H1 (cell line): ENCODE results near the gene SKIL. TPM values are rescaled to one million over a fixed set of nuclear protein-coding genes. Genes with fewer than 3 reads are reported as not detected.

Source experiments
- CTCF ChIA-PET: fragments of 300-600 bp; sonication (Branson Sonifier 250); formaldehyde crosslinking; loops from one replicate; lab custom pipeline; 2021; ENCODE audit not compliant: partially characterized antibody; lab: Charles Lee
- POLR2A ChIA-PET: fragments of 300-600 bp; sonication (Branson Sonifier 250); formaldehyde crosslinking; loops from one replicate; lab custom pipeline; 2021; ENCODE audit warnings: inconsistent platforms; ENCODE audit not compliant: partially characterized antibody; lab: Charles Lee
- DNase-seq, 2 experiments: peaks; one replicate each; pipeline versions ENCODE4 v3.0.0 to v3.0.0-alpha.2; 2010 to 2022; ENCODE audit warnings: low spot score in 2 of 2, low read depth in 1 of 2, mixed read lengths in 1 of 2
- FAIRE-seq: peaks from 2 replicates; lab custom pipeline; 2011; peaks lifted over from hg19 to GRCh38; lab: Jason Lieb, UNC
- H2AFZ ChIP-seq: 2 replicates; pipeline ENCODE4 v1.8.1; 2012; ENCODE audit warnings: low read length, inconsistent platforms
- H2AK5ac ChIP-seq: 2 replicates; pipeline ENCODE4 v1.6.1; 2013; ENCODE audit warnings: low read depth, low read length
- H2BK120ac ChIP-seq: replicated peaks from 2 replicates; pipeline ENCODE3; 2013; ENCODE audit warnings: low read depth, low read length, inconsistent platforms
- H2BK12ac ChIP-seq: 2 replicates; pipeline ENCODE4 v1.6.1; 2013; ENCODE audit warnings: low read depth, low read length
- H2BK15ac ChIP-seq: 2 replicates; pipeline ENCODE4 v1.6.1; 2013; ENCODE audit warnings: low read length
- H2BK20ac ChIP-seq: 2 replicates; pipeline ENCODE4 v1.6.1; 2013; ENCODE audit warnings: low read length
- H2BK5ac ChIP-seq: 2 replicates; pipeline ENCODE4 v1.6.1; 2013; ENCODE audit warnings: low read depth, low read length
- H3K14ac ChIP-seq: 2 replicates; pipeline ENCODE4 v1.6.1; 2013; ENCODE audit warnings: inconsistent platforms; ENCODE audit not compliant: insufficient read length
- H3K18ac ChIP-seq: 2 replicates; pipeline ENCODE4 v1.6.1; 2013; ENCODE audit warnings: low read length; ENCODE audit errors: extremely low read depth
- H3K23ac ChIP-seq: 2 replicates; pipeline ENCODE4 v1.6.1; 2013; ENCODE audit warnings: inconsistent platforms; ENCODE audit not compliant: insufficient read length
- H3K23me2 ChIP-seq: 2 replicates; pipeline ENCODE4 v1.6.1; 2013; ENCODE audit warnings: low read depth, low read length
- H3K27ac ChIP-seq: 2 replicates; pipeline ENCODE4 v1.6.1; 2011; ENCODE audit warnings: low read depth, low read length, inconsistent platforms
- H3K27me3 ChIP-seq, 4 experiments: replicated peaks in 1 of 4; 1 replicate in 1 of 4; 2 replicates in 3 of 4; pipeline versions ENCODE4 v1.6.1 to v1.8.1; 2011 to 2013; ENCODE audit warnings: low read length in 3 of 4, mild to moderate bottlenecking in 3 of 4, inconsistent platforms in 2 of 4, mixed read lengths in 2 of 4, moderate library complexity in 1 of 4; ENCODE audit not compliant: control insufficient read depth in 3 of 4, insufficient read depth in 3 of 4; ENCODE audit errors: extremely low read depth in 1 of 4
- H3K36me3 ChIP-seq, 4 experiments: 2 replicates each; pipeline versions ENCODE4 v1.6.1 to v1.8.1; 2011 to 2013; ENCODE audit warnings: mild to moderate bottlenecking in 4 of 4, low read length in 3 of 4, moderate library complexity in 2 of 4, control low read depth in 1 of 4, inconsistent platforms in 1 of 4; ENCODE audit not compliant: insufficient read depth in 4 of 4, control insufficient read depth in 2 of 4
- H3K4ac ChIP-seq: replicated peaks from 2 replicates; pipeline ENCODE3; 2013; ENCODE audit warnings: low read length, low read depth, mixed read lengths, inconsistent platforms; ENCODE audit not compliant: insufficient read length
- H3K4me1 ChIP-seq, 4 experiments: replicated peaks in 1 of 4; 1 replicate in 1 of 4; 2 replicates in 3 of 4; pipeline versions ENCODE4 v1.6.1 to v1.8.1; 2011 to 2013; ENCODE audit warnings: low read length in 3 of 4, inconsistent platforms in 2 of 4, mixed read lengths in 1 of 4; ENCODE audit not compliant: insufficient read depth in 4 of 4, control insufficient read depth in 3 of 4
- H3K4me2 ChIP-seq, 2 experiments: 2 replicates each; pipeline versions ENCODE4 v1.6.1 to v1.8.1; 2011 to 2013; ENCODE audit warnings: low read depth in 2 of 2, low read length in 2 of 2, control low read depth in 1 of 2, inconsistent platforms in 1 of 2, mild to moderate bottlenecking in 1 of 2; ENCODE audit not compliant: insufficient read depth in 1 of 2
- H3K4me3 ChIP-seq, 4 experiments: fragments of 200-600, 300-600 bp in 1 of 4; sonication (generic), shearing (Covaris generic), sonication (Bioruptor Twin) in 1 of 4; 2 replicates each; pipeline versions ENCODE4 v1.5.1 to v1.8.1; 2011 to 2016; ENCODE audit warnings: low read length in 4 of 4, low read depth in 3 of 4, control low read depth in 2 of 4, inconsistent platforms in 2 of 4, mild to moderate bottlenecking in 2 of 4, mixed read lengths in 1 of 4, moderate library complexity in 1 of 4; ENCODE audit not compliant: insufficient read depth in 2 of 4; ENCODE audit errors: extremely low read depth in 1 of 4
- H3K56ac ChIP-seq: replicated peaks from 2 replicates; pipeline ENCODE3; 2013; ENCODE audit warnings: low read depth, mild to moderate bottlenecking, mixed read lengths, low read length, inconsistent platforms; ENCODE audit not compliant: insufficient read length
- H3K79me1 ChIP-seq: 2 replicates; pipeline ENCODE4 v1.6.1; 2013; ENCODE audit warnings: low read depth, low read length, control low read depth
- H3K79me2 ChIP-seq, 2 experiments: 2 replicates each; pipeline versions ENCODE4 v1.6.1 to v1.8.1; 2012 to 2013; ENCODE audit warnings: low read length in 2 of 2, mild to moderate bottlenecking in 2 of 2, inconsistent platforms in 1 of 2; ENCODE audit not compliant: insufficient read depth in 2 of 2, control insufficient read depth in 1 of 2
- H3K9ac ChIP-seq, 4 experiments: replicated peaks in 1 of 4; 1 replicate in 1 of 4; 2 replicates in 3 of 4; pipeline versions ENCODE4 v1.6.1 to v1.8.1; 2011 to 2013; ENCODE audit warnings: low read depth in 3 of 4, low read length in 3 of 4, control low read depth in 2 of 4, mild to moderate bottlenecking in 2 of 4, moderate library complexity in 2 of 4, inconsistent platforms in 1 of 4; ENCODE audit errors: extremely low read depth in 1 of 4
- H3K9me3 ChIP-seq, 2 experiments: 2 replicates each; pipeline versions ENCODE4 v1.6.1 to v1.8.1; 2012 to 2013; ENCODE audit warnings: mild to moderate bottlenecking in 2 of 2, moderate library complexity in 2 of 2, control low read depth in 1 of 2, inconsistent platforms in 1 of 2, low read depth in 1 of 2, low read length in 1 of 2, mixed read lengths in 1 of 2; ENCODE audit not compliant: insufficient read depth in 2 of 2
- H4K20me1 ChIP-seq, 2 experiments: replicated peaks in 1 of 2; 2 replicates each; pipeline versions ENCODE3 to v1.8.1; 2011 to 2013; ENCODE audit warnings: inconsistent platforms in 2 of 2, low read length in 2 of 2, mild to moderate bottlenecking in 1 of 2; ENCODE audit not compliant: insufficient read depth in 2 of 2, control insufficient read depth in 1 of 2
- H4K5ac ChIP-seq: 2 replicates; pipeline ENCODE4 v1.6.1; 2013; ENCODE audit warnings: low read length, low read depth, mixed read lengths, inconsistent platforms; ENCODE audit not compliant: insufficient read length
- H4K8ac ChIP-seq: 2 replicates; pipeline ENCODE4 v1.8.0; 2013; ENCODE audit warnings: mild to moderate bottlenecking, moderate library complexity, low read length, inconsistent platforms; ENCODE audit not compliant: insufficient read depth; ENCODE audit errors: extremely low read depth
- H4K91ac ChIP-seq: replicated peaks from 2 replicates; pipeline ENCODE3; 2013; ENCODE audit warnings: low read length, mixed read lengths, inconsistent platforms; ENCODE audit not compliant: insufficient read length
- HDAC6 ChIP-seq: IDR thresholded peaks from one replicate; pipeline ENCODE4 v1.7.1; 2012; ENCODE audit warnings: low read depth, mild to moderate bottlenecking, inconsistent platforms, low read length, moderate library complexity
- JUND ChIP-seq: IDR thresholded peaks from 2 replicates; pipeline ENCODE4 v1.6.1; 2011; ENCODE audit warnings: mild to moderate bottlenecking, improper control_type of control experiment, low read length
- MAFK ChIP-seq: IDR thresholded peaks from 2 replicates; pipeline ENCODE4 v1.6.1; 2012; ENCODE audit warnings: low read depth, mild to moderate bottlenecking, improper control_type of control experiment, low read length
- PHF8 ChIP-seq: fragments of 200-600 bp; sonication (generic); conservative IDR thresholded peaks from 2 replicates; pipeline ENCODE4 v1.7.1; 2012; ENCODE audit warnings: low read depth, mild to moderate bottlenecking, inconsistent platforms, low read length, moderate library complexity
- SRF ChIP-seq: IDR thresholded peaks from 2 replicates; pipeline ENCODE4 v1.6.1; 2011; ENCODE audit warnings: mild to moderate bottlenecking, low read depth, low read length, moderate library complexity
- TEAD4 ChIP-seq: IDR thresholded peaks from 2 replicates; pipeline ENCODE4 v1.6.1; 2012; ENCODE audit warnings: low read depth, low read length, inconsistent platforms, mixed read lengths
- polyA plus RNA-seq, 7 experiments: library from polyadenylated mRNA; depleted of rRNA in 3 of 7; stranded (reverse) in 5 of 7; unstranded in 2 of 7; fragments of >200 nt in 5 of 7; fragments of 200-250 nt in 2 of 7; gene quantifications; 1 replicate in 5 of 7; 2 replicates in 1 of 7; 4 replicates in 1 of 7; pipeline versions ENCODE4 v1.2.1 to v1.2.3, GENCODE V29; 2011 to 2013; ENCODE audit warnings: missing spikeins in 2 of 7, mixed read lengths in 2 of 7
- total RNA-seq: library from RNA; stranded (reverse); fragmentation: NEBNext Ultra II Directional; extraction: Animal tissue kit (Norgen Biotek cat#: 25700); gene quantifications from 2 replicates; pipeline ENCODE4 v1.2.1, GENCODE V29; 2021

The SKIL gene
- total and polyA plus RNA-seq, 2 of the 8 experiments (the other 6 are each of a cell fraction or from before 2014, with no cell fraction given), result 13.2 to 277 TPM

GRCh38 chr3:170405101-170405500 is 47.6 kb downstream of the SKIL start:
- Histone ChIP-seq H3K27ac (no peak overlapping the region), H3K4me2 (no peak overlapping the region), H2BK20ac (no peak overlapping the region), H3K4me1 (no peaks in the 10 kb centered on the region), H2BK120ac (no peak overlapping the region), H4K20me1 (no peaks in the 10 kb centered on the region), H3K23ac (no peak overlapping the region), H3K79me2 (no peaks in the 10 kb centered on the region), H3K18ac (no peak overlapping the region), H3K14ac (no peak overlapping the region), H2BK5ac (no peak overlapping the region), H2BK12ac (no peak overlapping the region), H2BK15ac (no peak overlapping the region), H4K5ac (no peak overlapping the region), H3K9me3 (no peaks in the 10 kb centered on the region), H2AK5ac (no peak overlapping the region), H3K23me2 (no peaks in the 10 kb centered on the region), H3K79me1 (no peaks in the 10 kb centered on the region), H3K4me3 (no peak overlapping the region), H3K9ac (no peak overlapping the region), H3K27me3 (no peaks in the 10 kb centered on the region), H3K36me3 (no peaks in the 10 kb centered on the region), H4K8ac (no peak overlapping the region), H3K56ac (no peak overlapping the region), H4K91ac (no peak overlapping the region), H2AFZ (no peak overlapping the region), H3K4ac (no peak overlapping the region)
- FAIRE-seq (no peak), DNase-seq (no peak)
- ChIA-PET CTCF (interaction anchor here (0.7 kb wide), 1 partner anchor 419 kb away, joined by 3 read pairs; no protein-coding TSS in a partner anchor), POLR2A (interaction anchor here (0.6 kb wide), 1 partner anchor 408 kb away, joined by 3 read pairs; no protein-coding TSS in a partner anchor)
- TF ChIP-seq HDAC6, result no peak
- no peak for TF ChIP-seq SRF
- no peak for TF ChIP-seq JUND
- no peak for TF ChIP-seq MAFK
- no peak for TF ChIP-seq PHF8
- no peak for TF ChIP-seq TEAD4
